IMR-90 (cell line): Measurements from ENCODE around the gene SPIN3. TPM values are rescaled to one million over a fixed set of nuclear protein-coding genes. Genes with fewer than 3 reads are reported as not detected.

ENCODE experiments used
- ATAC-seq: fragments of 200-7000 bp; cut with Tn5 transposase; 2 replicates; pipeline ENCODE4 v1.9.1; 2020; ENCODE audit warnings: low read depth, mild to moderate bottlenecking, moderate library complexity
- Bru-seq: library from RNA; stranded (reverse); fragments of 400-500 nt; gene quantifications from one replicate; lab custom pipeline; 2021; lab: Mats Ljungman, UMichigan
- BruChase-seq, 2 experiments: library from RNA; stranded (reverse); fragments of 400-500 nt; gene quantifications; one replicate each; lab custom pipeline; 2021; lab: Mats Ljungman, UMichigan
- BruUV-seq: library from RNA; stranded (reverse); fragments of 400-500 nt; replicated peaks from 2 replicates; lab custom pipeline; 2021; lab: Mats Ljungman, UMichigan
- CTCF ChIA-PET: fragments of 300-600 bp; formaldehyde crosslinking; extraction: SDS; loops from one replicate; lab custom pipeline; 2021; ENCODE audit warnings: antibody characterized with exemption; lab: Yijun Ruan, JAX
- POLR2A ChIA-PET: fragments of 300-600 bp; sonication (Branson Sonifier 250); formaldehyde crosslinking; loops from one replicate; lab custom pipeline; 2022; ENCODE audit warnings: antibody characterized with exemption; ENCODE audit not compliant: unreplicated experiment; lab: Charles Lee
- DNase-seq: peaks from one replicate; pipeline ENCODE4 v3.0.0; 2013
- H2AFZ ChIP-seq: replicated peaks from 2 replicates; pipeline ENCODE3; 2013; ENCODE audit warnings: low read length, mild to moderate bottlenecking; ENCODE audit not compliant: poor library complexity
- H2AK5ac ChIP-seq: 2 replicates; pipeline ENCODE4 v1.6.1; 2013; ENCODE audit warnings: low read depth, low read length, inconsistent platforms
- H2AK9ac ChIP-seq: replicated peaks from 2 replicates; pipeline ENCODE3; 2013; ENCODE audit warnings: mild to moderate bottlenecking, low read depth, low read length, moderate library complexity; ENCODE audit not compliant: poor library complexity
- H2BK120ac ChIP-seq: 2 replicates; pipeline ENCODE4 v1.6.1; 2013; ENCODE audit warnings: low read depth, low read length, inconsistent platforms
- H2BK15ac ChIP-seq: 3 replicates; pipeline ENCODE4 v1.6.1; 2013; ENCODE audit warnings: low read depth, low read length, inconsistent platforms
- H2BK20ac ChIP-seq: 2 replicates; pipeline ENCODE4 v1.6.1; 2013; ENCODE audit warnings: low read depth, mild to moderate bottlenecking, inconsistent platforms, low read length, moderate library complexity
- H2BK5ac ChIP-seq: 2 replicates; pipeline ENCODE4 v1.6.1; 2013; ENCODE audit warnings: mild to moderate bottlenecking, low read depth, low read length, inconsistent platforms; ENCODE audit not compliant: poor library complexity, severe bottlenecking
- H3K14ac ChIP-seq: replicated peaks from 2 replicates; pipeline ENCODE4 v1.6.1; 2013; ENCODE audit warnings: low read depth, low read length, inconsistent platforms
- H3K18ac ChIP-seq: 2 replicates; pipeline ENCODE4 v1.6.1; 2013; ENCODE audit warnings: low read depth, low read length, control low read depth
- H3K23ac ChIP-seq: 2 replicates; pipeline ENCODE4 v1.6.1; 2013; ENCODE audit warnings: low read depth, low read length, inconsistent platforms
- H3K27ac ChIP-seq: 2 replicates; pipeline ENCODE4 v1.5.1; 2013; ENCODE audit warnings: mild to moderate bottlenecking, control low read depth, low read length; ENCODE audit not compliant: insufficient read depth
- H3K27me3 ChIP-seq: 2 replicates; pipeline ENCODE4 v1.6.1; 2013; ENCODE audit warnings: low read length; ENCODE audit not compliant: control insufficient read depth, insufficient read depth
- H3K36me3 ChIP-seq: 2 replicates; pipeline ENCODE4 v1.6.1; 2013; ENCODE audit warnings: low read length, mixed read lengths; ENCODE audit not compliant: control insufficient read depth, insufficient read depth
- H3K4ac ChIP-seq: 2 replicates; pipeline ENCODE4 v1.6.1; 2013; ENCODE audit warnings: low read depth, low read length, inconsistent platforms
- H3K4me1 ChIP-seq: 2 replicates; pipeline ENCODE4 v1.6.1; 2013; ENCODE audit warnings: low read length, mixed read lengths; ENCODE audit not compliant: control insufficient read depth, insufficient read depth
- H3K4me2 ChIP-seq: 2 replicates; pipeline ENCODE4 v1.6.1; 2013; ENCODE audit warnings: low read depth, mild to moderate bottlenecking, control low read depth, low read length, moderate library complexity
- H3K4me3 ChIP-seq: 2 replicates; pipeline ENCODE4 v1.5.1; 2013; ENCODE audit warnings: low read depth, mild to moderate bottlenecking, control low read depth, low read length, moderate library complexity; ENCODE audit not compliant: insufficient read depth
- H3K56ac ChIP-seq: 2 replicates; pipeline ENCODE4 v1.6.1; 2013; ENCODE audit warnings: low read length, inconsistent platforms; ENCODE audit not compliant: insufficient read depth; ENCODE audit errors: extremely low read depth
- H3K79me1 ChIP-seq, 2 experiments: 2 replicates each; pipeline ENCODE4 v1.6.1; 2013; ENCODE audit warnings: low read length in 2 of 2, inconsistent platforms in 1 of 2, low read depth in 1 of 2
- H3K9ac ChIP-seq: 2 replicates; pipeline ENCODE4 v1.6.1; 2013; ENCODE audit warnings: low read depth, low read length, control low read depth
- H3K9me1 ChIP-seq: 2 replicates; pipeline ENCODE4 v1.6.1; 2013; ENCODE audit warnings: low read length, inconsistent platforms; ENCODE audit not compliant: insufficient read depth
- H3K9me3 ChIP-seq: 2 replicates; pipeline ENCODE4 v1.6.1; 2013; ENCODE audit warnings: low read length; ENCODE audit not compliant: control insufficient read depth, insufficient read depth
- H4K20me1 ChIP-seq: 2 replicates; pipeline ENCODE4 v1.6.1; 2013; ENCODE audit warnings: low read length, inconsistent platforms; ENCODE audit not compliant: insufficient read depth
- H4K5ac ChIP-seq: 2 replicates; pipeline ENCODE4 v1.6.1; 2013; ENCODE audit warnings: mild to moderate bottlenecking, low read depth, low read length, control low read depth
- H4K8ac ChIP-seq, 2 experiments: 2 replicates each; pipeline ENCODE4 v1.6.1; 2013; ENCODE audit warnings: low read depth in 2 of 2, low read length in 2 of 2, control low read depth in 1 of 2, inconsistent platforms in 1 of 2
- H4K91ac ChIP-seq: 2 replicates; pipeline ENCODE4 v1.6.1; 2013; ENCODE audit warnings: low read depth, low read length, inconsistent platforms; ENCODE audit not compliant: insufficient read depth
- BHLHE40 ChIP-seq: fragments of 150-350 bp; IDR thresholded peaks from 2 replicates; pipeline ENCODE4 v1.6.1; 2016; ENCODE audit warnings: mild to moderate bottlenecking, low read depth, low read length
- CEBPB ChIP-seq: IDR thresholded peaks from 2 replicates; pipeline ENCODE4 v1.6.1; 2012; ENCODE audit warnings: low read depth, low read length, improper control_type of control experiment
- CHD1 ChIP-seq: IDR thresholded peaks from 2 replicates; pipeline ENCODE4 v1.6.1; 2012; ENCODE audit warnings: low read depth, low read length, improper control_type of control experiment
- CTCF ChIP-seq: conservative IDR thresholded peaks from 2 replicates; pipeline ENCODE4 v1.5.1; 2012; ENCODE audit warnings: mild to moderate bottlenecking, low read depth, low read length, improper control_type of control experiment
- ELK1 ChIP-seq: fragments of 150-350 bp; IDR thresholded peaks from 2 replicates; pipeline ENCODE4 v1.6.1; 2016; ENCODE audit warnings: low read depth, mild to moderate bottlenecking, low read length, moderate library complexity, borderline replicate concordance
- FOS ChIP-seq: fragments of 150-350 bp; IDR thresholded peaks from 2 replicates; pipeline ENCODE4 v1.6.1; 2016; ENCODE audit warnings: low read depth, low read length
- MAZ ChIP-seq: IDR thresholded peaks from 2 replicates; pipeline ENCODE4 v1.6.1; 2012; ENCODE audit warnings: low read depth, mild to moderate bottlenecking, low read length, improper control_type of control experiment, moderate library complexity, borderline replicate concordance
- RAD21 ChIP-seq: IDR thresholded peaks from 2 replicates; pipeline ENCODE4 v1.6.1; 2012; ENCODE audit warnings: low read length, improper control_type of control experiment
- RCOR1 ChIP-seq: IDR thresholded peaks from 2 replicates; pipeline ENCODE4 v1.6.1; 2012; ENCODE audit warnings: mild to moderate bottlenecking, low read length, improper control_type of control experiment; ENCODE audit not compliant: insufficient replicate concordance
- RFX5 ChIP-seq: IDR thresholded peaks from 2 replicates; pipeline ENCODE4 v1.8.0; 2012; ENCODE audit warnings: low read depth, mild to moderate bottlenecking, low read length, moderate library complexity
- USF2 ChIP-seq: fragments of 150-350 bp; IDR thresholded peaks from 2 replicates; pipeline ENCODE4 v1.6.1; 2017; ENCODE audit warnings: mild to moderate bottlenecking, antibody characterized with exemption, low read length, low read depth
- WGBS, 2 experiments: methylation state at CpG; one replicate each; pipeline versions ENCODE4 v1.1.5 to v1.1.7; 2013; ENCODE audit warnings: missing lambda C conversion rate in 2 of 2; ENCODE audit not compliant: insufficient read length in 1 of 2; ENCODE audit errors: extremely low coverage in 2 of 2; 5-methylcytosine and 5-hydroxymethylcytosine counted together
- dilution Hi-C: fragments of 300-500 bp; cut with HindIII; formaldehyde crosslinking; loops from one replicate; pipeline ENCODE4 v1.14.3; 2018; ENCODE audit warnings: low sequenced_read_pairs; ENCODE audit not compliant: unreplicated experiment
- in situ Hi-C: fragments of 300-500 bp; cut with MboI; formaldehyde crosslinking; loops from 3 replicates; pipeline ENCODE4 v1.14.3; 2019; ENCODE audit warnings: low sequenced_read_pairs, inconsistent platforms, mixed read lengths
- intact Hi-C: fragments of 100-400 bp; cut with micrococcal nuclease; formaldehyde crosslinking; loops from 2 replicates; pipeline ENCODE4 v1.10.0; 2022
- long read RNA-seq: library from polyadenylated mRNA; unstranded; transcript quantifications from one replicate; pipeline ENCODE4 v2.0.0, GENCODE V29; 2021; ENCODE audit not compliant: unreplicated experiment
- polyA plus RNA-seq, 3 experiments: library from polyadenylated mRNA; depleted of rRNA; stranded (reverse); fragments of >200 nt; gene quantifications; 2 replicates each; pipeline ENCODE4 v1.2.3, GENCODE V29; 2012; ENCODE audit warnings: low replicate concordance in 1 of 3
- total RNA-seq: library from RNA; depleted of rRNA; stranded (reverse); fragments of >200 nt; gene quantifications from 2 replicates; pipeline ENCODE4 v1.2.3, GENCODE V29; 2012; rRNA removed

SPIN3 gene
- total RNA-seq (4.3 and 4.4 TPM in 2 replicates), polyA plus RNA-seq (2012; rRNA removed) (4.7 and 5.3 TPM in 2 replicates), Bru-seq, nascent RNA (percentile 53 among the genes with signal in this experiment), BruChase-seq, experiment 1, labeled RNA remaining after a 6-hour chase (percentile 71 among the genes with signal in this experiment), BruChase-seq, experiment 2, labeled RNA remaining after a 2-hour chase (percentile 83 among the genes with signal in this experiment)
- polyA plus RNA-seq (2012; cell fraction: cytosol; rRNA removed): 1.3 and 2.9 TPM in 2 replicates
- polyA plus RNA-seq (2012; cell fraction: nucleus; rRNA removed; ENCODE audit: low replicate concordance): 17.7 and 24.9 TPM in 2 replicates
- long read RNA-seq, full-length matches to known transcripts: 7 of 7 reads
- long read RNA-seq, partial matches to known transcripts: 0 of 7 reads
- long read RNA-seq, other reads (novel, unspliced or antisense): 0 of 7 reads

- Histone ChIP-seq H3K9ac (peak within 1 kb of the TSS; percentile 92), H3K36me3 (peaks cover 7% of the 10 kb centered on the region; the same call in 1 of the 2 replicates), H3K4me2 (peak within 1 kb of the TSS; percentile 92), H4K5ac (peak within 1 kb of the TSS; percentile 100), H3K4me1 (no peaks in the 10 kb centered on the region), H2BK15ac (no peak within 1 kb of the TSS), H3K9me1 (no peaks in the 10 kb centered on the region), H3K4ac (peak within 1 kb of the TSS; percentile 75), H3K18ac (peak within 1 kb of the TSS; percentile 74), H4K91ac (peak within 1 kb of the TSS; percentile 92), H2AK9ac (peak within 1 kb of the TSS; percentile 88), H3K79me1 (peaks cover 0 to 11% of the 10 kb centered on the region in 2 experiments; a peak in 1 of 4 replicates), H4K8ac (peak within 1 kb of the TSS; percentile 98 to 99), H3K23ac (peak within 1 kb of the TSS; percentile 49; the same call in 1 of the 2 replicates), H2AK5ac (no peak within 1 kb of the TSS), H3K14ac (peak within 1 kb of the TSS; percentile 19; the same call in 1 of the 2 replicates), H2BK20ac (no peak within 1 kb of the TSS), H3K4me3 (peak within 1 kb of the TSS; percentile 87), H3K27ac (peak within 1 kb of the TSS; percentile 83), H4K20me1 (no peaks in the 10 kb centered on the region; the same call in 1 of the 2 replicates), H3K27me3 (no peaks in the 10 kb centered on the region), H2AFZ (peak within 1 kb of the TSS; percentile 95), H3K56ac (peak within 1 kb of the TSS; percentile 32; the same call in 1 of the 2 replicates), H2BK5ac (peak within 1 kb of the TSS; percentile 51), H3K9me3 (no peaks in the 10 kb centered on the region), H2BK120ac (peak within 1 kb of the TSS; percentile 16; the same call in 1 of the 2 replicates)
- DNase-seq (peak; percentile 59), ATAC-seq (peak; percentile 99)
- POLR2A ChIA-PET: interaction anchor here (0.5 kb wide), 1 partner anchor 428 kb away, joined by 3 read pairs; no protein-coding TSS in a partner anchor
- BruUV-seq: no TSS peak
- CTCF ChIA-PET: no interaction called here
- WGBS, 2 experiments: 38% methylated on average over 16 of the region's 39 CpGs; no CpG with 5 or more reads in 1 of the 2 experiments
- intact Hi-C loops: no loop called here
- dilution Hi-C loops: no loop called here
- in situ Hi-C loops: loop anchor here (25.0 kb wide), 1 partner anchor 183 kb away; no protein-coding TSS in a partner anchor
- no peak for TF ChIP-seq USF2
- no peak for TF ChIP-seq ELK1
- no peak for TF ChIP-seq MAZ
- TF ChIP-seq CEBPB: no peak
- no peak for TF ChIP-seq RFX5
- no peak for TF ChIP-seq CTCF
- TF ChIP-seq RAD21: no peak
- TF ChIP-seq FOS: no peak
- TF ChIP-seq BHLHE40: no peak
- no peak for TF ChIP-seq RCOR1
- TF ChIP-seq CHD1: no peak
Observed at GRCh38 chrX:56995271-56995994, at the start of gene SPIN3. SPIN3 (minus strand) TSS chrX:56995541; CDS start chrX:56994947, 594 bp downstream.
